ENCODE results near the gene MMP7. TPM values are rescaled to one million over a fixed set of nuclear protein-coding genes. Genes with fewer than 3 reads are reported as not detected.

Gene MMP7
- total and polyA plus RNA-seq, 4 donors, result 0.99 to 1.8 (median 1.4) TPM; not detected in 1

GRCh38 chr11:102497061-102497460 is 33.5 kb downstream of the MMP7 start (continued):
- TF ChIP-seq CTCF (IDR thresholded peaks at IDR 0.05; ENCODE audit: low read depth, low read length, missing input control), result no peak
- no peak for TF ChIP-seq GABPA (IDR thresholded peaks at IDR 0.05 in 1 of 2, conservative IDR thresholded peaks at IDR 0.05 in 1 of 2)
- TF ChIP-seq YY1 (IDR thresholded peaks at IDR 0.05), result no peak
- no peak for TF ChIP-seq MAX (IDR thresholded peaks at IDR 0.05)

GRCh38 chr11:102495161-102496042 is 35.1 kb downstream of the MMP7 start:
- Histone ChIP-seq H3K27ac (ENCODE audit: low read depth in 1 of 2, low read length in 2 of 2) (no peak overlapping the region), H3K4me3 (ENCODE audit: low read depth in 1 of 3, low read length in 3 of 3) (no peak overlapping the region), H3K9ac (ENCODE audit: low read depth in 1 of 2, low read length in 2 of 2) (no peak overlapping the region), H3K27me3 (ENCODE audit: control insufficient read depth in 4 of 4, insufficient read depth in 4 of 4, low read length in 3 of 4) (no peaks in the 10 kb centered on the region), H3K9me3 (ENCODE audit: control insufficient read depth in 4 of 4, low read length in 3 of 4) (no peaks in the 10 kb centered on the region), H3K36me3 (ENCODE audit: control insufficient read depth in 4 of 4, insufficient read depth in 3 of 4, low read depth in 1 of 4, low read length in 3 of 4) (no peaks in the 10 kb centered on the region), H3K4me1 (ENCODE audit: control insufficient read depth in 4 of 4, insufficient read depth in 4 of 4, low read length in 3 of 4) (peaks cover 0 to 19% (median 12%) of the 10 kb centered on the region in 4 donors)
- WGBS, result 34% methylated on average over 12 of the region's 12 CpGs
- TF ChIP-seq CTCF (IDR thresholded peaks at IDR 0.05; ENCODE audit: low read depth, low read length, missing input control), result peak; percentile 83
- TF ChIP-seq RAD21 (IDR thresholded peaks at IDR 0.05), result peak; percentile 97
- no peak for TF ChIP-seq RXRA (IDR thresholded peaks at IDR 0.05)
- no peak for TF ChIP-seq FOXA2 (IDR thresholded peaks at IDR 0.05)
- no peak for TF ChIP-seq MAX (IDR thresholded peaks at IDR 0.05)
- TF ChIP-seq SP1 (IDR thresholded peaks at IDR 0.05), result no peak
- TF ChIP-seq ATF3 (IDR thresholded peaks at IDR 0.05), result no peak
- DNase-seq (ENCODE audit: low spot score), result no peak

GRCh38 chr11:102494216-102494615 is 36.3 kb downstream of the MMP7 start:
- TF ChIP-seq ATF3 (IDR thresholded peaks at IDR 0.05) (peak; percentile 24), TAF1 (conservative IDR thresholded peaks at IDR 0.05) (no peak), HNF4A (conservative IDR thresholded peaks at IDR 0.05) (peak; percentile 39 to 64), FOXA2 (IDR thresholded peaks at IDR 0.05) (no peak), RXRA (IDR thresholded peaks at IDR 0.05) (peak in 1 of 2 donors; percentile 25), FOXA1 (IDR thresholded peaks at IDR 0.05) (no peak), MAX (IDR thresholded peaks at IDR 0.05) (no peak), SP1 (IDR thresholded peaks at IDR 0.05) (peak; percentile 25), JUND (IDR thresholded peaks at IDR 0.05) (peak; percentile 65 to 88), RAD21 (IDR thresholded peaks at IDR 0.05) (peak; percentile 39 to 63), YY1 (IDR thresholded peaks at IDR 0.05) (peak; percentile 48), ZBTB33 (IDR thresholded peaks at IDR 0.05) (no peak), HNF4G (IDR thresholded peaks at IDR 0.05) (no peak), GABPA (IDR thresholded peaks at IDR 0.05 in 1 of 2, conservative IDR thresholded peaks at IDR 0.05 in 1 of 2) (no peak)
- no peaks in the 10 kb centered on the region for H3K36me3 ChIP-seq (ENCODE audit: control insufficient read depth in 4 of 4, insufficient read depth in 3 of 4, low read depth in 1 of 4, low read length in 3 of 4)
- no peak overlapping the region for H3K9ac ChIP-seq (ENCODE audit: low read depth in 1 of 2, low read length in 2 of 2)
- H3K9me3 ChIP-seq (ENCODE audit: control insufficient read depth in 4 of 4, low read length in 3 of 4), result no peaks in the 10 kb centered on the region
- no peak for DNase-seq (ENCODE audit: low spot score)
- no peaks in the 10 kb centered on the region for H3K27me3 ChIP-seq (ENCODE audit: control insufficient read depth in 4 of 4, insufficient read depth in 4 of 4, low read length in 3 of 4)
- peak overlapping the region in 1 of 2 donors; percentile 5 for H3K27ac ChIP-seq (ENCODE audit: low read depth in 1 of 2, low read length in 2 of 2)
- H3K4me3 ChIP-seq (ENCODE audit: low read depth in 1 of 3, low read length in 3 of 3), result no peak overlapping the region
- peaks cover 0 to 19% (median 12%) of the 10 kb centered on the region in 4 donors for H3K4me1 ChIP-seq (ENCODE audit: control insufficient read depth in 4 of 4, insufficient read depth in 4 of 4, low read length in 3 of 4)
- 31% methylated on average over 6 of the region's 6 CpGs for whole genome bisulfite sequencing
